ENCODE measurements around the gene VTCN1. TPM values are rescaled to one million over a fixed set of nuclear protein-coding genes. Genes with fewer than 3 reads are reported as not detected.

The VTCN1 gene
- total RNA-seq, 1 donor from 2014 or later: not detected

GRCh38 chr1:117198097-117198496, 12.6 kb downstream of the VTCN1 start:
- intact Hi-C loops (cut with micrococcal nuclease): no loop called here
- Mint-ChIP-seq H3K4me1 (ENCODE audit: low read depth) (no peaks in the 10 kb centered on the region), H3K27ac (no peak overlapping the region), H3K4me3 (no peak overlapping the region), H3K9me3 (no peaks in the 10 kb centered on the region), H3K27me3 (ENCODE audit: insufficient read depth) (peaks cover 5% of the 10 kb centered on the region), H3K36me3 (ENCODE audit: low read depth) (no peaks in the 10 kb centered on the region)
- DNase-seq (ENCODE audit: low spot score): no peak

GRCh38 chr1:117189726-117190125, 21.0 kb downstream of the VTCN1 start:
- intact Hi-C loops (cut with micrococcal nuclease): no loop called here
- Mint-ChIP-seq H3K4me1 (ENCODE audit: low read depth) (no peaks in the 10 kb centered on the region), H3K4me3 (no peak overlapping the region), H3K36me3 (ENCODE audit: low read depth) (no peaks in the 10 kb centered on the region), H3K27me3 (ENCODE audit: insufficient read depth) (peaks cover 7% of the 10 kb centered on the region), H3K9me3 (no peaks in the 10 kb centered on the region), H3K27ac (no peak overlapping the region)
- DNase-seq (ENCODE audit: low spot score): no peak

- Mint-ChIP-seq H3K4me1 (ENCODE audit: low read depth) (no peaks in the 10 kb centered on the region), H3K4me3 (no peak overlapping the region), H3K9me3 (no peaks in the 10 kb centered on the region), H3K27ac (no peak overlapping the region), H3K27me3 (ENCODE audit: insufficient read depth) (peaks cover 8% of the 10 kb centered on the region), H3K36me3 (ENCODE audit: low read depth) (no peaks in the 10 kb centered on the region)
- intact Hi-C loops (cut with micrococcal nuclease): no loop called here
- DNase-seq (ENCODE audit: low spot score): no peak
These were observed 21.8 kb downstream of the VTCN1 start for GRCh38 chr1:117188816-117189437.

GRCh38 chr1:117188170-117188815, 22.4 kb downstream of the VTCN1 start:
- intact Hi-C loops (cut with micrococcal nuclease): no loop called here
- Mint-ChIP-seq H3K27me3 (ENCODE audit: insufficient read depth) (peaks cover 8% of the 10 kb centered on the region), H3K27ac (no peak overlapping the region), H3K36me3 (ENCODE audit: low read depth) (no peaks in the 10 kb centered on the region), H3K4me3 (no peak overlapping the region), H3K4me1 (ENCODE audit: low read depth) (no peaks in the 10 kb centered on the region), H3K9me3 (no peaks in the 10 kb centered on the region)
- DNase-seq (ENCODE audit: low spot score): no peak

- no peak overlapping the region for H3K4me3 Mint-ChIP-seq
- no peak for DNase-seq (ENCODE audit: low spot score)
- no peaks in the 10 kb centered on the region for H3K9me3 Mint-ChIP-seq
- intact Hi-C loops (cut with micrococcal nuclease): no loop called here
- H3K36me3 Mint-ChIP-seq (ENCODE audit: low read depth): no peaks in the 10 kb centered on the region
- H3K4me1 Mint-ChIP-seq (ENCODE audit: low read depth): no peaks in the 10 kb centered on the region
- H3K27ac Mint-ChIP-seq: no peak overlapping the region
- peaks cover 1% of the 10 kb centered on the region for H3K27me3 Mint-ChIP-seq (ENCODE audit: insufficient read depth)
These were observed 27.6 kb downstream of the VTCN1 start for GRCh38 chr1:117183112-117183511.

- Mint-ChIP-seq H3K36me3 (ENCODE audit: low read depth) (no peaks in the 10 kb centered on the region), H3K4me3 (no peak overlapping the region), H3K9me3 (no peaks in the 10 kb centered on the region), H3K4me1 (ENCODE audit: low read depth) (no peaks in the 10 kb centered on the region), H3K27ac (no peak overlapping the region), H3K27me3 (ENCODE audit: insufficient read depth) (peaks cover 1% of the 10 kb centered on the region)
- DNase-seq (ENCODE audit: low spot score): no peak
- intact Hi-C loops (cut with micrococcal nuclease): no loop called here
These were observed 28.4 kb downstream of the VTCN1 start for GRCh38 chr1:117182319-117182718.

GRCh38 chr1:117181630-117182041, 29.1 kb downstream of the VTCN1 start:
- intact Hi-C loops (cut with micrococcal nuclease): no loop called here
- H3K4me3 Mint-ChIP-seq: no peak overlapping the region
- H3K4me1 Mint-ChIP-seq (ENCODE audit: low read depth): no peaks in the 10 kb centered on the region
- H3K27me3 Mint-ChIP-seq (ENCODE audit: insufficient read depth): peaks cover 1% of the 10 kb centered on the region
- no peak overlapping the region for H3K27ac Mint-ChIP-seq
- DNase-seq (ENCODE audit: low spot score): no peak
- no peaks in the 10 kb centered on the region for H3K9me3 Mint-ChIP-seq
- H3K36me3 Mint-ChIP-seq (ENCODE audit: low read depth): no peaks in the 10 kb centered on the region

- Mint-ChIP-seq H3K27me3 (ENCODE audit: insufficient read depth) (peaks cover 1% of the 10 kb centered on the region), H3K4me3 (no peak overlapping the region), H3K4me1 (ENCODE audit: low read depth) (no peaks in the 10 kb centered on the region), H3K27ac (no peak overlapping the region), H3K36me3 (ENCODE audit: low read depth) (no peaks in the 10 kb centered on the region), H3K9me3 (no peaks in the 10 kb centered on the region)
- DNase-seq (ENCODE audit: low spot score): no peak
- intact Hi-C loops (cut with micrococcal nuclease): no loop called here
These were observed 30.4 kb downstream of the VTCN1 start for GRCh38 chr1:117180147-117180967.

GRCh38 chr1:117179471-117179870, 31.3 kb downstream of the VTCN1 start:
- intact Hi-C loops (cut with micrococcal nuclease): no loop called here
- no peak overlapping the region for H3K27ac Mint-ChIP-seq
- H3K4me1 Mint-ChIP-seq (ENCODE audit: low read depth): no peaks in the 10 kb centered on the region
- peaks cover 1% of the 10 kb centered on the region for H3K27me3 Mint-ChIP-seq (ENCODE audit: insufficient read depth)
- H3K4me3 Mint-ChIP-seq: no peak overlapping the region
- H3K36me3 Mint-ChIP-seq (ENCODE audit: low read depth): no peaks in the 10 kb centered on the region
- no peak for DNase-seq (ENCODE audit: low spot score)
- no peaks in the 10 kb centered on the region for H3K9me3 Mint-ChIP-seq

- no peaks in the 10 kb centered on the region for H3K36me3 Mint-ChIP-seq (ENCODE audit: low read depth)
- intact Hi-C loops (cut with micrococcal nuclease): no loop called here
- DNase-seq (ENCODE audit: low spot score): no peak
- no peaks in the 10 kb centered on the region for H3K9me3 Mint-ChIP-seq
- H3K4me3 Mint-ChIP-seq: no peak overlapping the region
- no peak overlapping the region for H3K27ac Mint-ChIP-seq
- H3K4me1 Mint-ChIP-seq (ENCODE audit: low read depth): no peaks in the 10 kb centered on the region
- H3K27me3 Mint-ChIP-seq (ENCODE audit: insufficient read depth): no peaks in the 10 kb centered on the region
These were observed 32.0 kb downstream of the VTCN1 start for GRCh38 chr1:117178756-117179155.

GRCh38 chr1:117177376-117177775, 33.4 kb downstream of the VTCN1 start:
- H3K27ac Mint-ChIP-seq: no peak overlapping the region
- no peaks in the 10 kb centered on the region for H3K4me1 Mint-ChIP-seq (ENCODE audit: low read depth)
- H3K36me3 Mint-ChIP-seq (ENCODE audit: low read depth): no peaks in the 10 kb centered on the region
- intact Hi-C loops (cut with micrococcal nuclease): no loop called here
- no peaks in the 10 kb centered on the region for H3K27me3 Mint-ChIP-seq (ENCODE audit: insufficient read depth)
- no peaks in the 10 kb centered on the region for H3K9me3 Mint-ChIP-seq
- DNase-seq (ENCODE audit: low spot score): no peak
- no peak overlapping the region for H3K4me3 Mint-ChIP-seq

GRCh38 chr1:117176579-117176978, 34.1 kb downstream of the VTCN1 start:
- Mint-ChIP-seq H3K9me3 (no peaks in the 10 kb centered on the region), H3K27ac (no peak overlapping the region), H3K4me3 (no peak overlapping the region), H3K27me3 (ENCODE audit: insufficient read depth) (no peaks in the 10 kb centered on the region), H3K4me1 (ENCODE audit: low read depth) (no peaks in the 10 kb centered on the region), H3K36me3 (ENCODE audit: low read depth) (no peaks in the 10 kb centered on the region)
- intact Hi-C loops (cut with micrococcal nuclease): no loop called here
- no peak for DNase-seq (ENCODE audit: low spot score)

- DNase-seq (ENCODE audit: low spot score): no peak
- intact Hi-C loops (cut with micrococcal nuclease): no loop called here
- H3K27ac Mint-ChIP-seq: no peak overlapping the region
- H3K9me3 Mint-ChIP-seq: no peaks in the 10 kb centered on the region
- no peaks in the 10 kb centered on the region for H3K4me1 Mint-ChIP-seq (ENCODE audit: low read depth)
- no peaks in the 10 kb centered on the region for H3K27me3 Mint-ChIP-seq (ENCODE audit: insufficient read depth)
- H3K36me3 Mint-ChIP-seq (ENCODE audit: low read depth): no peaks in the 10 kb centered on the region
- no peak overlapping the region for H3K4me3 Mint-ChIP-seq
These were observed 35.9 kb downstream of the VTCN1 start for GRCh38 chr1:117174851-117175250.
